Ovary (tissue), 9 donors: ENCODE measurements around the gene IRF3. TPM values are rescaled to one million over a fixed set of nuclear protein-coding genes. Genes with fewer than 3 reads are reported as not detected.

Source experiments
- DNase-seq, 5 donors: peaks; one replicate each; pipeline ENCODE4 v3.0.0-alpha.2; 2019 to 2020
- H3K27ac ChIP-seq, 2 donors: fragments of 200-600 bp; one replicate each; pipeline versions ENCODE4 v1.5.1 to v1.8.0; 2019 to 2022
- H3K27me3 ChIP-seq: fragments of 200-600 bp; one replicate; pipeline ENCODE4 v1.8.0; 2022
- H3K36me3 ChIP-seq: fragments of 200-600 bp; sonication (generic); one replicate; pipeline ENCODE4 v1.5.1; 2019
- H3K4me1 ChIP-seq: one replicate; pipeline ENCODE4 v1.8.1; 2013; ENCODE audit warnings: mild to moderate bottlenecking, moderate library complexity; ENCODE audit not compliant: insufficient read depth
- H3K4me3 ChIP-seq: fragments of 200-600 bp; sonication (generic); one replicate; pipeline ENCODE4 v1.5.1; 2017
- H3K9me3 ChIP-seq, 2 donors: fragments of 200-600 bp in 1 of 2; sonication (generic) in 1 of 2; one replicate each; pipeline versions ENCODE4 v1.5.1 to v1.8.1; 2013 to 2019; ENCODE audit warnings: mild to moderate bottlenecking in 1 of 2, moderate library complexity in 1 of 2
- EP300 ChIP-seq: sonication (generic); formaldehyde crosslinking; IDR thresholded peaks from one replicate; pipeline ENCODE4 v1.6.1; 2017; ENCODE audit warnings: antibody characterized with exemption
- POLR2A ChIP-seq: fragments of 450-650 bp; IDR thresholded peaks from one replicate; pipeline ENCODE4 v1.6.1; 2017; ENCODE audit warnings: antibody characterized with exemption, mild to moderate bottlenecking, moderate library complexity
- WGBS, 3 donors: extraction: QIAGEN DNeasy Blood & Tissue Kit in 1 of 3; methylation state at CpG; one replicate each; pipeline versions ENCODE4 v1.1.5 to v1.1.7; 2013 to 2017; 5-methylcytosine and 5-hydroxymethylcytosine counted together
- intact Hi-C, 4 donors: fragments of 100-400 bp; cut with DNase I; formaldehyde crosslinking; loops; one replicate each; pipeline versions ENCODE4 v1.11.0 to v1.15.1; 2022 to 2023
- polyA plus RNA-seq, 2 donors: library from polyadenylated mRNA; stranded (reverse); fragments of 200-250 nt in 1 of 2; fragments of 350-450 nt in 1 of 2; fragmentation: Illumina TruSeq in 1 of 2; extraction: RNeasy Lipid Tissue Mini Kit (QIAGEN cat#74804) in 1 of 2; gene quantifications; one replicate each; pipeline ENCODE4 v1.2.3, GENCODE V29; 2013 to 2014
- total RNA-seq, 7 donors: library from RNA; depleted of rRNA in 2 of 7; stranded (reverse); fragments of >200 nt in 2 of 7; fragmentation: NEBNext Ultra II Directional in 3 of 7; extraction: Animal tissue kit (Norgen Biotek cat#: 25700) in 3 of 7; gene quantifications; one replicate each; pipeline versions ENCODE4 v1.1.0 to v1.2.4, GENCODE V29; 2016 to 2023
- TF ChIP-seq, protein P1 (sequence below), 3 donors: fragments of 450-650 bp in 2 of 3; fragments of 200-600 bp in 1 of 3; IDR thresholded peaks; one replicate each; pipeline versions ENCODE4 v1.5.1 to v1.8.0; 2016 to 2022; ENCODE audit warnings: antibody characterized with exemption in 3 of 3, mild to moderate bottlenecking in 1 of 3
- donor health status: DM: no; HTN: no; CAD: no; lungs with moderate emphysema.
- donor health status: DM: no; HTN: no; CAD: no.
- donor health status: Bipolar disorder and iron deficiency.
- donor health status: DM: yes; HTN: yes; CAD: no.
- donor health status: DM: no; HTN: no; CAD: no.
- donor health status: DM: yes; HTN: yes; CAD: no.

The IRF3 gene
- total and polyA plus RNA-seq, 9 donors = 24.2 to 89.0 (median 69.5) TPM

GRCh38 chr19:49655570-49656455, 9.8 kb downstream of the IRF3 start:
- Histone ChIP-seq H3K9me3 (no peaks in the 10 kb centered on the region), H3K4me1 (no peaks in the 10 kb centered on the region), H3K4me3 (no peak overlapping the region), H3K27ac (no peak overlapping the region), H3K27me3 (no peaks in the 10 kb centered on the region), H3K36me3 (no peaks in the 10 kb centered on the region)
- no peak for DNase-seq
- intact Hi-C loops = no loop called here
- TF ChIP-seq POLR2A (no peak), EP300 (no peak)
- TF ChIP-seq, protein P1, sequence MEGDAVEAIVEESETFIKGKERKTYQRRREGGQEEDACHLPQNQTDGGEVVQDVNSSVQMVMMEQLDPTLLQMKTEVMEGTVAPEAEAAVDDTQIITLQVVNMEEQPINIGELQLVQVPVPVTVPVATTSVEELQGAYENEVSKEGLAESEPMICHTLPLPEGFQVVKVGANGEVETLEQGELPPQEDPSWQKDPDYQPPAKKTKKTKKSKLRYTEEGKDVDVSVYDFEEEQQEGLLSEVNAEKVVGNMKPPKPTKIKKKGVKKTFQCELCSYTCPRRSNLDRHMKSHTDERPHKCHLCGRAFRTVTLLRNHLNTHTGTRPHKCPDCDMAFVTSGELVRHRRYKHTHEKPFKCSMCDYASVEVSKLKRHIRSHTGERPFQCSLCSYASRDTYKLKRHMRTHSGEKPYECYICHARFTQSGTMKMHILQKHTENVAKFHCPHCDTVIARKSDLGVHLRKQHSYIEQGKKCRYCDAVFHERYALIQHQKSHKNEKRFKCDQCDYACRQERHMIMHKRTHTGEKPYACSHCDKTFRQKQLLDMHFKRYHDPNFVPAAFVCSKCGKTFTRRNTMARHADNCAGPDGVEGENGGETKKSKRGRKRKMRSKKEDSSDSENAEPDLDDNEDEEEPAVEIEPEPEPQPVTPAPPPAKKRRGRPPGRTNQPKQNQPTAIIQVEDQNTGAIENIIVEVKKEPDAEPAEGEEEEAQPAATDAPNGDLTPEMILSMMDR (IDR thresholded peaks at IDR 0.05) = no peak
- WGBS, 3 donors = 85 to 88% (median 87%) methylated on average over 23 of the region's 23 CpGs

GRCh38 chr19:49654581-49654980, 11.1 kb downstream of the IRF3 start:
- no peaks in the 10 kb centered on the region for H3K27me3 ChIP-seq
- TF ChIP-seq, protein P1 (IDR thresholded peaks at IDR 0.05) = no peak
- TF ChIP-seq POLR2A (no peak), EP300 (no peak)
- intact Hi-C loops = no loop called here
- WGBS, 3 donors = 73 to 77% (median 73%) methylated on average over 10 of the region's 10 CpGs
- no peak overlapping the region for H3K27ac ChIP-seq
- no peak overlapping the region for H3K4me3 ChIP-seq
- no peaks in the 10 kb centered on the region for H3K4me1 ChIP-seq
- H3K36me3 ChIP-seq = no peaks in the 10 kb centered on the region
- H3K9me3 ChIP-seq = no peaks in the 10 kb centered on the region
- DNase-seq = no peak

DNA sequence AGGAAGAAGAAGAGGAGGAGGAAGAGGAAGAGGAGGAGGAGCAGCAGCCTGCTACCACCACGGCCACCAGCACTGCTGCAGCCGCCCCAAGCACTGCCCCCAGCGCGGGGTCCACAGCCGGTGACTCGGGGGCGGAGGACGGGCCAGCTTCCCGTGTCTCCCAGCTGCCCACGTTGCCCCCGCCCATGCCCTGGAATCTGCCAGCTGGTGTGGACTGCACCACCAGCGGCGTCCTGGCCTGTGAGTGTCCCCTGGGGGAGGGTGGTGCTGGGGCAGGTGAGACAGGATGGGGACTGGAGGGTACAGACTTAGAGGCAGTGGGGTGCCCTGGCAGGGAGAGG, 12.2 kb downstream of the IRF3 start:
- no peak for DNase-seq
- 71 to 82% (median 72%) methylated on average over 13 of the region's 13 CpGs for WGBS, 3 donors
- no peaks in the 10 kb centered on the region for H3K9me3 ChIP-seq
- TF ChIP-seq EP300 (no peak), POLR2A (no peak)
- TF ChIP-seq, protein P1 (IDR thresholded peaks at IDR 0.05) = no peak
- H3K36me3 ChIP-seq = no peaks in the 10 kb centered on the region
- no peaks in the 10 kb centered on the region for H3K27me3 ChIP-seq
- no peak overlapping the region for H3K27ac ChIP-seq
- no peaks in the 10 kb centered on the region for H3K4me1 ChIP-seq
- intact Hi-C loops = no loop called here
- no peak overlapping the region for H3K4me3 ChIP-seq

GRCh38 chr19:49652551-49653465, 12.8 kb downstream of the IRF3 start:
- no peak overlapping the region for H3K27ac ChIP-seq
- 84 to 89% (median 86%) methylated on average over 58 of the region's 58 CpGs for WGBS, 3 donors
- H3K36me3 ChIP-seq = no peaks in the 10 kb centered on the region
- no peaks in the 10 kb centered on the region for H3K4me1 ChIP-seq
- intact Hi-C loops = no loop called here
- no peaks in the 10 kb centered on the region for H3K27me3 ChIP-seq
- TF ChIP-seq, protein P1 (IDR thresholded peaks at IDR 0.05) = no peak
- TF ChIP-seq EP300 = no peak
- TF ChIP-seq POLR2A = no peak
- no peak for DNase-seq
- no peak overlapping the region for H3K4me3 ChIP-seq
- no peaks in the 10 kb centered on the region for H3K9me3 ChIP-seq
